Testis (tissue), 3 donors: ENCODE data around the gene ALB. TPM values are rescaled to one million over a fixed set of nuclear protein-coding genes. Genes with fewer than 3 reads are reported as not detected.

ENCODE experiments used
- DNase-seq: peaks from one replicate; pipeline ENCODE4 v3.0.0-alpha.2; 2019
- H3K27ac ChIP-seq, 2 donors: fragments of 200-600 bp; sonication (generic); one replicate each; pipeline ENCODE4 v1.5.1; 2019
- H3K27me3 ChIP-seq: fragments of 200-600 bp; sonication (generic); one replicate; pipeline ENCODE4 v1.5.1; 2019
- H3K36me3 ChIP-seq: fragments of 200-600 bp; sonication (generic); one replicate; pipeline ENCODE4 v1.5.1; 2017; ENCODE audit warnings: low read depth; ENCODE audit errors: missing control alignments
- H3K4me1 ChIP-seq: fragments of 200-600 bp; sonication (generic); one replicate; pipeline ENCODE4 v1.5.1; 2019
- H3K4me3 ChIP-seq, 2 donors: fragments of 200-600 bp; sonication (generic); one replicate each; pipeline ENCODE4 v1.5.1; 2017 to 2019
- H3K9me3 ChIP-seq: fragments of 200-600 bp; sonication (generic); one replicate; pipeline ENCODE4 v1.5.1; 2017
- POLR2A ChIP-seq: fragments of 450-650 bp; IDR thresholded peaks from one replicate; pipeline ENCODE4 v1.6.1; 2017; ENCODE audit warnings: antibody characterized with exemption, mild to moderate bottlenecking, moderate library complexity
- WGBS, 2 donors: methylation state at CpG; one replicate each; pipeline ENCODE4 v1.1.5; 2018; 5-methylcytosine and 5-hydroxymethylcytosine counted together
- intact Hi-C: fragments of 100-400 bp; cut with DNase I; formaldehyde crosslinking; loops from one replicate; pipeline ENCODE4 v1.15.1; 2023; ENCODE audit warnings: low total_unique reads
- polyA plus RNA-seq: library from polyadenylated mRNA; stranded (reverse); fragments of 350-450 nt; fragmentation: Illumina TruSeq; extraction: RNeasy Lipid Tissue Mini Kit (QIAGEN cat#74804); gene quantifications from one replicate; pipeline ENCODE4 v1.2.3, GENCODE V29; 2014; ENCODE audit warnings: low read depth, low replicate concordance; ENCODE audit not compliant: insufficient read depth
- total RNA-seq, 2 donors: library from RNA; depleted of rRNA; stranded (reverse); fragments of >200 nt; gene quantifications; one replicate each; pipeline ENCODE4 v1.2.3, GENCODE V29; 2016
- TF ChIP-seq, protein P1 (sequence below), 3 experiments: fragments of 450-650 bp in 2 of 3; fragments of 200-600 bp in 1 of 3; sonication (generic) in 1 of 3; IDR thresholded peaks; one replicate each; pipeline ENCODE4 v1.5.1; 2016 to 2019; ENCODE audit warnings: antibody characterized with exemption in 3 of 3, mild to moderate bottlenecking in 2 of 3, moderate library complexity in 1 of 3

ALB gene
- total and polyA plus RNA-seq, 3 donors from 2014 or later: 3.5 to 6.9 (median 5.0) TPM

DNA sequence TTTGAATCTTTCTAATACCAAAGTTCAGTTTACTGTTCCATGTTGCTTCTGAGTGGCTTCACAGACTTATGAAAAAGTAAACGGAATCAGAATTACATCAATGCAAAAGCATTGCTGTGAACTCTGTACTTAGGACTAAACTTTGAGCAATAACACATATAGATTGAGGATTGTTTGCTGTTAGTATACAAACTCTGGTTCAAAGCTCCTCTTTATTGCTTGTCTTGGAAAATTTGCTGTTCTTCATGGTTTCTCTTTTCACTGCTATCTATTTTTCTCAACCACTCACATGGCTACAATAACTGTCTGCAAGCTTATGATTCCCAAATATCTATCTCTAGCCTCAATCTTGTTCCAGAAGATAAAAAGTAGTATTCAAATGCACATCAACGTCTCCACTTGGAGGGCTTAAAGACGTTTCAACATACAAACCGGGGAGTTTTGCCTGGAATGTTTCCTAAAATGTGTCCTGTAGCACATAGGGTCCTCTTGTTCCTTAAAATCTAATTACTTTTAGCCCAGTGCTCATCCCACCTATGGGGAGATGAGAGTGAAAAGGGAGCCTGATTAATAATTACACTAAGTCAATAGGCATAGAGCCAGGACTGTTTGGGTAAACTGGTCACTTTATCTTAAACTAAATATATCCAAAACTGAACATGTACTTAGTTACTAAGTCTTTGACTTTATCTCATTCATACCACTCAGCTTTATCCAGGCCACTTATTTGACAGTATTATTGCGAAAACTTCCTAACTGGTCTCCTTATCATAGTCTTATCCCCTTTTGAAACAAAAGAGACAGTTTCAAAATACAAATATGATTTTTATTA lies 28.3 kb downstream of the ALB start:
- no peaks in the 10 kb centered on the region for H3K36me3 ChIP-seq
- intact Hi-C loops: no loop called here
- TF ChIP-seq, protein P1, sequence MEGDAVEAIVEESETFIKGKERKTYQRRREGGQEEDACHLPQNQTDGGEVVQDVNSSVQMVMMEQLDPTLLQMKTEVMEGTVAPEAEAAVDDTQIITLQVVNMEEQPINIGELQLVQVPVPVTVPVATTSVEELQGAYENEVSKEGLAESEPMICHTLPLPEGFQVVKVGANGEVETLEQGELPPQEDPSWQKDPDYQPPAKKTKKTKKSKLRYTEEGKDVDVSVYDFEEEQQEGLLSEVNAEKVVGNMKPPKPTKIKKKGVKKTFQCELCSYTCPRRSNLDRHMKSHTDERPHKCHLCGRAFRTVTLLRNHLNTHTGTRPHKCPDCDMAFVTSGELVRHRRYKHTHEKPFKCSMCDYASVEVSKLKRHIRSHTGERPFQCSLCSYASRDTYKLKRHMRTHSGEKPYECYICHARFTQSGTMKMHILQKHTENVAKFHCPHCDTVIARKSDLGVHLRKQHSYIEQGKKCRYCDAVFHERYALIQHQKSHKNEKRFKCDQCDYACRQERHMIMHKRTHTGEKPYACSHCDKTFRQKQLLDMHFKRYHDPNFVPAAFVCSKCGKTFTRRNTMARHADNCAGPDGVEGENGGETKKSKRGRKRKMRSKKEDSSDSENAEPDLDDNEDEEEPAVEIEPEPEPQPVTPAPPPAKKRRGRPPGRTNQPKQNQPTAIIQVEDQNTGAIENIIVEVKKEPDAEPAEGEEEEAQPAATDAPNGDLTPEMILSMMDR (IDR thresholded peaks at IDR 0.05): no peak
- no peak for TF ChIP-seq POLR2A
- no peak for DNase-seq
- WGBS, 2 donors: 68 to 71% methylated on average over 5 of the region's 5 CpGs
- no peaks in the 10 kb centered on the region for H3K27me3 ChIP-seq
- no peak overlapping the region for H3K27ac ChIP-seq
- H3K4me3 ChIP-seq: no peak overlapping the region
- H3K4me1 ChIP-seq: no peaks in the 10 kb centered on the region
- H3K9me3 ChIP-seq: no peaks in the 10 kb centered on the region

DNA sequence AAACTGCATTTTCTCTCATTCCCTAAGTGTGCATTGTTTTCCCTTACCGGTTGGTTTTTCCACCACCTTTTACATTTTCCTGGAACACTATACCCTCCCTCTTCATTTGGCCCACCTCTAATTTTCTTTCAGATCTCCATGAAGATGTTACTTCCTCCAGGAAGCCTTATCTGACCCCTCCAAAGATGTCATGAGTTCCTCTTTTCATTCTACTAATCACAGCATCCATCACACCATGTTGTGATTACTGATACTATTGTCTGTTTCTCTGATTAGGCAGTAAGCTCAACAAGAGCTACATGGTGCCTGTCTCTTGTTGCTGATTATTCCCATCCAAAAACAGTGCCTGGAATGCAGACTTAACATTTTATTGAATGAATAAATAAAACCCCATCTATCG lies 29.1 kb downstream of the ALB start:
- 73 to 75% methylated on average over 2 of the region's 2 CpGs for WGBS, 2 donors
- intact Hi-C loops: no loop called here
- no peak for DNase-seq
- H3K27ac ChIP-seq: no peak overlapping the region
- H3K4me1 ChIP-seq: no peaks in the 10 kb centered on the region
- no peaks in the 10 kb centered on the region for H3K36me3 ChIP-seq
- no peak overlapping the region for H3K4me3 ChIP-seq
- H3K27me3 ChIP-seq: no peaks in the 10 kb centered on the region
- no peaks in the 10 kb centered on the region for H3K9me3 ChIP-seq
- TF ChIP-seq POLR2A: no peak
- TF ChIP-seq, protein P1 (IDR thresholded peaks at IDR 0.05): no peak

DNA sequence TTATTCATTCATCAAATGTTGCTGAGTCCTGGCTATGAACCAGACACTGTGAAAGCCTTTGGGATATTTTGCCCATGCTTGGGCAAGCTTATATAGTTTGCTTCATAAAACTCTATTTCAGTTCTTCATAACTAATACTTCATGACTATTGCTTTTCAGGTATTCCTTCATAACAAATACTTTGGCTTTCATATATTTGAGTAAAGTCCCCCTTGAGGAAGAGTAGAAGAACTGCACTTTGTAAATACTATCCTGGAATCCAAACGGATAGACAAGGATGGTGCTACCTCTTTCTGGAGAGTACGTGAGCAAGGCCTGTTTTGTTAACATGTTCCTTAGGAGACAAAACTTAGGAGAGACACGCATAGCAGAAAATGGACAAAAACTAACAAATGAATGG lies 30.2 kb downstream of the ALB start:
- Histone ChIP-seq H3K9me3 (no peaks in the 10 kb centered on the region), H3K4me1 (no peaks in the 10 kb centered on the region), H3K27ac (no peak overlapping the region), H3K27me3 (no peaks in the 10 kb centered on the region), H3K36me3 (no peaks in the 10 kb centered on the region), H3K4me3 (no peak overlapping the region)
- 50 to 62% methylated on average over 3 of the region's 3 CpGs for WGBS, 2 donors
- DNase-seq: no peak
- TF ChIP-seq, protein P1 (IDR thresholded peaks at IDR 0.05): peak in 2 of 3 experiments; percentile 33 to 44
- no peak for TF ChIP-seq POLR2A
- intact Hi-C loops: no loop called here

DNA sequence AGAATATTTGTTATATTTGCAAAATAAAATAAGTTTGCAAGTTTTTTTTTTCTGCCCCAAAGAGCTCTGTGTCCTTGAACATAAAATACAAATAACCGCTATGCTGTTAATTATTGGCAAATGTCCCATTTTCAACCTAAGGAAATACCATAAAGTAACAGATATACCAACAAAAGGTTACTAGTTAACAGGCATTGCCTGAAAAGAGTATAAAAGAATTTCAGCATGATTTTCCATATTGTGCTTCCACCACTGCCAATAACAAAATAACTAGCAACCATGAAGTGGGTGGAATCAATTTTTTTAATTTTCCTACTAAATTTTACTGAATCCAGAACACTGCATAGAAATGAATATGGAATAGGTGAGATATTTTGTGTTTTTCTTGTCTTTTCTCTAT lies 31.9 kb downstream of the ALB start, which contains the start of gene AFP:
Gene AFP, plus strand, starts transcription at position 238 of the 400 bp plus-strand sequence. Its CDS starts 42 bp downstream, at position 280.
- intact Hi-C loops: no loop called here
- 49 to 62% methylated on average over 1 of the region's 1 CpG for WGBS, 2 donors

More for the DNA sequence above, 31.9 kb downstream of the ALB start, which contains the start of gene AFP:
- TF ChIP-seq, protein P1 (IDR thresholded peaks at IDR 0.05): no peak
- no peak for TF ChIP-seq POLR2A
- DNase-seq: no peak
- H3K36me3 ChIP-seq: no peaks in the 10 kb centered on the region
- no peak within 1 kb of the TSS for H3K4me3 ChIP-seq
- no peaks in the 10 kb centered on the region for H3K9me3 ChIP-seq
- H3K4me1 ChIP-seq: no peaks in the 10 kb centered on the region
- no peak within 1 kb of the TSS for H3K27ac ChIP-seq
- H3K27me3 ChIP-seq: no peaks in the 10 kb centered on the region
